Keratinocyte (primary cell): ENCODE data around the gene TMEM245. TPM values are rescaled to one million over a fixed set of nuclear protein-coding genes. Genes with fewer than 3 reads are reported as not detected.
A peak's percentile ranks its signal among the peaks of the same experiment; 100 is the strongest.

Experiments used
- DNase-seq: peaks from one replicate; pipeline ENCODE4 v3.0.0-alpha.2; 2011; ENCODE audit warnings: low read depth, missing footprints, low spot score
- FAIRE-seq: peaks from 2 replicates; lab custom pipeline; 2011; peaks lifted over from hg19 to GRCh38; lab: Jason Lieb, UNC
- H2AFZ ChIP-seq: 2 replicates; pipeline ENCODE4 v1.6.0; 2012; ENCODE audit warnings: low read length, control low read depth, inconsistent platforms; ENCODE audit not compliant: control insufficient read depth
- H3K27ac ChIP-seq: 2 replicates; pipeline ENCODE4 v1.5.1; 2011; ENCODE audit warnings: low read length; ENCODE audit not compliant: control insufficient read depth, insufficient read depth
- H3K27me3 ChIP-seq: 3 replicates; pipeline ENCODE4 v1.6.0; 2011; ENCODE audit warnings: low read length; ENCODE audit not compliant: control insufficient read depth, insufficient read depth; ENCODE audit errors: extremely low read depth
- H3K36me3 ChIP-seq, 2 experiments: 2 replicates in 1 of 2; 3 replicates in 1 of 2; pipeline ENCODE4 v1.5.1; 2011; ENCODE audit warnings: low read length in 2 of 2, mild to moderate bottlenecking in 1 of 2; ENCODE audit not compliant: control insufficient read depth in 2 of 2, insufficient read depth in 2 of 2; ENCODE audit errors: extremely low read depth in 1 of 2
- H3K4me1 ChIP-seq: 3 replicates; pipeline ENCODE4 v1.5.1; 2011; ENCODE audit warnings: low read length; ENCODE audit not compliant: control insufficient read depth, insufficient read depth; ENCODE audit errors: extremely low read depth
- H3K4me2 ChIP-seq: 3 replicates; pipeline ENCODE4 v1.6.0; 2011; ENCODE audit warnings: low read depth, low read length; ENCODE audit not compliant: control insufficient read depth, insufficient read depth; ENCODE audit errors: extremely low read depth
- H3K4me3 ChIP-seq, 3 experiments: fragments of 200-600 bp in 1 of 3; sonication (generic) in 1 of 3; 2 replicates in 2 of 3; 3 replicates in 1 of 3; pipeline ENCODE4 v1.5.1; 2011 to 2016; ENCODE audit warnings: low read length in 3 of 3, mild to moderate bottlenecking in 3 of 3, control low read depth in 2 of 3, inconsistent platforms in 1 of 3, low read depth in 1 of 3, mixed read lengths in 1 of 3, mixed run types in 1 of 3, moderate library complexity in 1 of 3; ENCODE audit not compliant: control insufficient read depth in 2 of 3, insufficient read depth in 2 of 3; ENCODE audit errors: extremely low read depth in 1 of 3
- H3K79me2 ChIP-seq: 2 replicates; pipeline ENCODE4 v1.6.0; 2012; ENCODE audit warnings: low read length; ENCODE audit not compliant: control insufficient read depth, insufficient read depth
- H3K9ac ChIP-seq: 3 replicates; pipeline ENCODE4 v1.6.0; 2011; ENCODE audit warnings: low read length; ENCODE audit not compliant: control insufficient read depth, insufficient read depth; ENCODE audit errors: extremely low read depth
- H3K9me1 ChIP-seq: 3 replicates; pipeline ENCODE4 v1.6.0; 2011; ENCODE audit warnings: low read length; ENCODE audit not compliant: control insufficient read depth, insufficient read depth; ENCODE audit errors: extremely low read depth
- H3K9me3 ChIP-seq: 2 replicates; pipeline ENCODE4 v1.5.1; 2012; ENCODE audit warnings: low read depth, low read length; ENCODE audit not compliant: control insufficient read depth
- H4K20me1 ChIP-seq: 3 replicates; pipeline ENCODE4 v1.6.0; 2011; ENCODE audit warnings: low read length; ENCODE audit not compliant: control insufficient read depth, insufficient read depth; ENCODE audit errors: extremely low read depth
- EZH2 ChIP-seq: IDR thresholded peaks from one replicate; pipeline ENCODE4 v1.6.1; 2012; ENCODE audit warnings: inconsistent platforms, mild to moderate bottlenecking, low read length, moderate library complexity
- dilution Hi-C: fragments of 300-500 bp; cut with MboI; formaldehyde crosslinking; loops from one replicate; pipeline ENCODE4 v1.7.0; 2020; ENCODE audit warnings: low sequenced_read_pairs; ENCODE audit not compliant: extremely low pct_ligation_motif_present
- polyA plus RNA-seq, 5 experiments: library from polyadenylated mRNA; depleted of rRNA in 3 of 5; stranded (reverse) in 3 of 5; stranded (forward) in 1 of 5; unstranded in 1 of 5; fragments of >200 nt; gene quantifications; 1 replicate in 1 of 5; 2 replicates in 3 of 5; 3 replicates in 1 of 5; pipeline versions ENCODE4 v1.2.1 to v1.2.3, GENCODE V29; 2011 to 2012; ENCODE audit warnings: missing spikeins in 2 of 5, low read depth in 1 of 5, low replicate concordance in 1 of 5
- TF ChIP-seq, protein P1 (sequence below), 3 experiments: IDR thresholded peaks in 1 of 3; conservative IDR thresholded peaks in 1 of 3; optimal IDR thresholded peaks in 1 of 3; 2 replicates in 2 of 3; 3 replicates in 1 of 3; pipeline versions ENCODE3 to v1.5.1; 2011; ENCODE audit warnings: low read length in 3 of 3, mild to moderate bottlenecking in 3 of 3, moderate library complexity in 2 of 3, control low read depth in 1 of 3, inconsistent platforms in 1 of 3; ENCODE audit not compliant: insufficient read depth in 2 of 3; ENCODE audit errors: extremely low read depth in 1 of 3

TMEM245 gene
- polyA plus RNA-seq, 1 donor (not counting 4 experiments of a cell fraction or from before 2014, with no cell fraction given), result 40.0 TPM

DNA sequence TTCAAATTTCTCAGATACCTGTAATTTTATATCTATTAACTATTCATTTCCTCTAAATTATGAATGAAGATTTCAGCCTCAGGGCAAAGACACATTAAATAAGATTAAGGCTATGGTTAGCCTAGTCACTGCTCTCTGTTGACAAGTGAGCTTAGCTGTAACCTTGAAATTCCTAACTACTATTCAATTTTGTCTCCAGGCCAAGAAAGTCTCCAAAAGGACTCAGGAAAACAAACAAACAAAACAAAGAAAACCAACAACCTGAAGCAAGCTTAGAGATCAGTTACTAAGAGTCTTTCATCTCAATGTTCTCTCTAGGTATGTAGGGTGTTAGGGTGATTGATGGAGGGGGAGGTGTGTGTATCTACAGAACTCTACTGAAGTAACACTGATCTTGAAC, 96.9 kb downstream of the TMEM245 start:
- H3K27me3 ChIP-seq, result no peaks in the 10 kb centered on the region
- peaks cover 2 to 6% of the 10 kb centered on the region in 2 experiments for H3K36me3 ChIP-seq
- dilution Hi-C loops, result no loop called here
- TF ChIP-seq EZH2, result no peak
- TF ChIP-seq, protein P1, sequence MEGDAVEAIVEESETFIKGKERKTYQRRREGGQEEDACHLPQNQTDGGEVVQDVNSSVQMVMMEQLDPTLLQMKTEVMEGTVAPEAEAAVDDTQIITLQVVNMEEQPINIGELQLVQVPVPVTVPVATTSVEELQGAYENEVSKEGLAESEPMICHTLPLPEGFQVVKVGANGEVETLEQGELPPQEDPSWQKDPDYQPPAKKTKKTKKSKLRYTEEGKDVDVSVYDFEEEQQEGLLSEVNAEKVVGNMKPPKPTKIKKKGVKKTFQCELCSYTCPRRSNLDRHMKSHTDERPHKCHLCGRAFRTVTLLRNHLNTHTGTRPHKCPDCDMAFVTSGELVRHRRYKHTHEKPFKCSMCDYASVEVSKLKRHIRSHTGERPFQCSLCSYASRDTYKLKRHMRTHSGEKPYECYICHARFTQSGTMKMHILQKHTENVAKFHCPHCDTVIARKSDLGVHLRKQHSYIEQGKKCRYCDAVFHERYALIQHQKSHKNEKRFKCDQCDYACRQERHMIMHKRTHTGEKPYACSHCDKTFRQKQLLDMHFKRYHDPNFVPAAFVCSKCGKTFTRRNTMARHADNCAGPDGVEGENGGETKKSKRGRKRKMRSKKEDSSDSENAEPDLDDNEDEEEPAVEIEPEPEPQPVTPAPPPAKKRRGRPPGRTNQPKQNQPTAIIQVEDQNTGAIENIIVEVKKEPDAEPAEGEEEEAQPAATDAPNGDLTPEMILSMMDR (optimal IDR thresholded peaks at IDR 0.05 in 1 of 3, IDR thresholded peaks at IDR 0.05 in 1 of 3, conservative IDR thresholded peaks at IDR 0.05 in 1 of 3; ENCODE audit: extremely low read depth in 1 of 3, insufficient read depth in 2 of 3, low read length in 3 of 3), result no peak
- no peaks in the 10 kb centered on the region for H3K79me2 ChIP-seq
- no peak for DNase-seq
- no peaks in the 10 kb centered on the region for H4K20me1 ChIP-seq
- no peak overlapping the region for H3K4me3 ChIP-seq
- no peak overlapping the region for H2AFZ ChIP-seq
- H3K4me2 ChIP-seq, result no peak overlapping the region
- H3K9ac ChIP-seq, result no peak overlapping the region
- H3K27ac ChIP-seq, result no peak overlapping the region
- peaks cover 18% of the 10 kb centered on the region for H3K4me1 ChIP-seq
- FAIRE-seq, result no peak
- no peaks in the 10 kb centered on the region for H3K9me1 ChIP-seq
- H3K9me3 ChIP-seq, result no peaks in the 10 kb centered on the region

GRCh38 chr9:109020581-109021511, 98.9 kb downstream of the TMEM245 start:
- Histone ChIP-seq H3K9me3 (no peaks in the 10 kb centered on the region), H3K4me3 (no peak overlapping the region), H3K27me3 (no peaks in the 10 kb centered on the region), H3K27ac (peak overlapping the region; percentile 25), H3K79me2 (no peaks in the 10 kb centered on the region), H3K9ac (peak overlapping the region; percentile 14), H3K4me2 (peak overlapping the region; percentile 47), H3K9me1 (no peaks in the 10 kb centered on the region), H2AFZ (no peak overlapping the region), H3K36me3 (peaks cover under 1 to 2% of the 10 kb centered on the region in 2 experiments), H3K4me1 (peaks cover 18% of the 10 kb centered on the region), H4K20me1 (no peaks in the 10 kb centered on the region)
- DNase-seq, result no peak
- peak; percentile 5 for FAIRE-seq
- TF ChIP-seq EZH2, result no peak
- TF ChIP-seq, protein P1 (optimal IDR thresholded peaks at IDR 0.05 in 1 of 3, IDR thresholded peaks at IDR 0.05 in 1 of 3, conservative IDR thresholded peaks at IDR 0.05 in 1 of 3; ENCODE audit: extremely low read depth in 1 of 3, insufficient read depth in 2 of 3, low read length in 3 of 3), result no peak
- dilution Hi-C loops, result no loop called here
